Fibroblast of villous mesenchyme (primary cell): Measurements from ENCODE around the gene CDC42BPB. TPM values are rescaled to one million over a fixed set of nuclear protein-coding genes. Genes with fewer than 3 reads are reported as not detected.

Experiments used
- DNase-seq: peaks from one replicate; pipeline ENCODE4 v3.0.0-alpha.2; 2010; ENCODE audit warnings: low read depth
- H3K4me3 ChIP-seq: 2 replicates; pipeline ENCODE4 v1.5.1; 2011; ENCODE audit warnings: low read depth, mild to moderate bottlenecking, low read length
- CTCF ChIP-seq: IDR thresholded peaks from 2 replicates; pipeline ENCODE4 v1.5.1; 2012; ENCODE audit warnings: low read depth, mild to moderate bottlenecking, low read length; ENCODE audit not compliant: insufficient read depth
- total RNA-seq: library from RNA; depleted of rRNA; stranded (reverse); fragments of >200 nt; gene quantifications from 2 replicates; pipeline ENCODE4 v1.2.3, GENCODE V29; 2012

The CDC42BPB gene
- total RNA-seq, 1 donor, result 122 TPM

- H3K4me3 ChIP-seq, result no peak overlapping the region
- TF ChIP-seq CTCF, result no peak
- DNase-seq, result no peak
Measured at GRCh38 chr14:102908766-102909455, 148.4 kb downstream of the CDC42BPB start.

- no peak overlapping the region for H3K4me3 ChIP-seq
- TF ChIP-seq CTCF, result no peak
- DNase-seq, result no peak
Measured at GRCh38 chr14:102907980-102908730, 149.2 kb downstream of the CDC42BPB start.

- no peak for TF ChIP-seq CTCF
- DNase-seq, result no peak
- no peak overlapping the region for H3K4me3 ChIP-seq
Measured at GRCh38 chr14:102907303-102907844, 150.0 kb downstream of the CDC42BPB start.

- H3K4me3 ChIP-seq, result no peak overlapping the region
- TF ChIP-seq CTCF, result no peak
- no peak for DNase-seq
Measured at GRCh38 chr14:102906616-102907302, 150.6 kb downstream of the CDC42BPB start.

- DNase-seq, result no peak
- no peak overlapping the region for H3K4me3 ChIP-seq
- TF ChIP-seq CTCF, result no peak
Measured at GRCh38 chr14:102905116-102906108, 151.9 kb downstream of the CDC42BPB start.
